ENCODE measurements around the gene OSCAR.
"Not testable (repeated sequence)": the region's sequence is repeated elsewhere in the genome, so short reads cannot be mapped to it uniquely, and the experiment has no call there.

The OSCAR gene

DNA sequence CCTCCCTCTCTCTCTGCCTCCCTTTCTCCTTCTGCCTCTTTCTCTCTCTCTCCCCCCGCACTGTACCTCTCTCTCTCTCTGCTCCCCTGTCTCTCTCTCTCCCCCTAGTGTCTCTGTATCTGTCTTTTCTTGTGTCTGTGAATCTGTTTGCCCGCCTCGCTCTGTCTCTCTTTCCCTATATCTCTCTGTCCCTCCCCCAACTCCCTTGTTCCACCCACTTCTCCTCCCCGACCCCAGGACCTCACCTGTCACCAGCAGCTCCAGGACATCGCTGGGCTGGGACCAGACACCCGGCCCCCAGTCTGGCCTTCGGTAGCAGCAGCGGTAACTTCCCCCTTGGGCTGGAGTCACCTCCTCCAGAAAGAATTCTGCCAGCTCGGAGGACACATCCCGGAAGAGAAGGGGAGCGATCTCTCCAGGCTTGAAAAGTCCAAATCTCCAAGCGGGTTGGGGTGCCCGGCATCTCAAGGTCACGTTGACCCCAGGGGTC lies 3.9 kb downstream of the OSCAR start:
- TF ChIP-seq, protein P1, sequence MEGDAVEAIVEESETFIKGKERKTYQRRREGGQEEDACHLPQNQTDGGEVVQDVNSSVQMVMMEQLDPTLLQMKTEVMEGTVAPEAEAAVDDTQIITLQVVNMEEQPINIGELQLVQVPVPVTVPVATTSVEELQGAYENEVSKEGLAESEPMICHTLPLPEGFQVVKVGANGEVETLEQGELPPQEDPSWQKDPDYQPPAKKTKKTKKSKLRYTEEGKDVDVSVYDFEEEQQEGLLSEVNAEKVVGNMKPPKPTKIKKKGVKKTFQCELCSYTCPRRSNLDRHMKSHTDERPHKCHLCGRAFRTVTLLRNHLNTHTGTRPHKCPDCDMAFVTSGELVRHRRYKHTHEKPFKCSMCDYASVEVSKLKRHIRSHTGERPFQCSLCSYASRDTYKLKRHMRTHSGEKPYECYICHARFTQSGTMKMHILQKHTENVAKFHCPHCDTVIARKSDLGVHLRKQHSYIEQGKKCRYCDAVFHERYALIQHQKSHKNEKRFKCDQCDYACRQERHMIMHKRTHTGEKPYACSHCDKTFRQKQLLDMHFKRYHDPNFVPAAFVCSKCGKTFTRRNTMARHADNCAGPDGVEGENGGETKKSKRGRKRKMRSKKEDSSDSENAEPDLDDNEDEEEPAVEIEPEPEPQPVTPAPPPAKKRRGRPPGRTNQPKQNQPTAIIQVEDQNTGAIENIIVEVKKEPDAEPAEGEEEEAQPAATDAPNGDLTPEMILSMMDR (IDR thresholded peaks at IDR 0.05), result no peak
- Mint-ChIP-seq H3K36me3 (ENCODE audit: low read depth) (no peaks in the 10 kb centered on the region), H3K9me3 (peaks cover 17% of the 10 kb centered on the region), H3K27me3 (ENCODE audit: low read depth, poor library complexity) (peaks cover 77% of the 10 kb centered on the region), H3K4me3 (peak overlapping the region; percentile 82), H3K27ac (no peak overlapping the region), H3K4me1 (peaks cover 7% of the 10 kb centered on the region)
- DNase-seq, result no peak

DNA sequence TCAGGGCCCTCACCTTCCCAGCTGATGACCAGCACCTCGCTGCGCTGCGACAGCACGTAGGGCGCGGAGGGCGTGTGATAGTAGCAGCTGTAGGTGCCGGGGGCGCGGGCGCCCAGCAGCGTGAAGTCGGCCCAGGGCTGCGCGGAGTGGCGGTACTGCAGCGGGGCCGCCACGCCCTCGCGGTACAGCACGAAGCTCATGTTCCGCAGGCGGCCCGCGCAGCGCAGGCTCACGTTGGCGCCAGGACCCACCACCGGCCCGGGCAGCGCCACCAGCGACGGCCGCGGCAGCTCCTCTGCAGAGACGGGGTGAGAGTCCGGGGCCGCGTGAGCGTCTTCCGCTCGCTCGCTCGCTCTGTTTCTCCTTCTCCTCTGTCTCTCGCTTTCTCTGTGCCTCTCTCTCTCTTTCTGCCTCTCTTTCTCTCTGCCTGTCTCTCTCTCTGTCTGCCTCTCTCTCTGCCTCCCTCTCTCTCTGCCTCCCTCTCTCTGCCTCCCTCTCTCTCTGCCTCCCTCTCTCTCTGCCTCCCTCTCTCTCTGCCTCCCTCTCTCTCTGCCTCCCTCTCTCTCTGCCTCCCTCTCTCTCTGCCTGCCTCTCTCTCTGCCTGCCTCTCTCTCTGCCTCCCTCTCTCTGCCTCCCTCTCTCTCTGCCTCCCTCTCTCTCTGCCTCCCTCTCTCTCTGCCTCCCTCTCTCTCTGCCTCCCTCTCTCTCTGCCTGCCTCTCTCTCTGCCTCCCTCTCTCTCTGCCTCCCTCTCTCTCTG lies 4.6 kb downstream of the OSCAR start:
- DNase-seq, result peak; percentile 75
- H3K9me3 Mint-ChIP-seq, result peaks cover 17% of the 10 kb centered on the region
- H3K4me1 Mint-ChIP-seq; H3K36me3 Mint-ChIP-seq (ENCODE audit: low read depth); H3K27ac Mint-ChIP-seq: not testable (repeated sequence)
- H3K27me3 Mint-ChIP-seq (ENCODE audit: low read depth, poor library complexity), result peaks cover 77% of the 10 kb centered on the region
- H3K4me3 Mint-ChIP-seq, result peak overlapping the region; percentile 82

GRCh38 chr19:54095136-54095858 lies 5.3 kb downstream of the OSCAR start:
- Mint-ChIP-seq H3K9me3 (peaks cover 17% of the 10 kb centered on the region), H3K27ac (no peak overlapping the region), H3K4me1 (peaks cover 7% of the 10 kb centered on the region), H3K27me3 (ENCODE audit: low read depth, poor library complexity) (peaks cover 78% of the 10 kb centered on the region), H3K36me3 (ENCODE audit: low read depth) (no peaks in the 10 kb centered on the region), H3K4me3 (no peak overlapping the region)
- TF ChIP-seq, protein P1 (IDR thresholded peaks at IDR 0.05), result no peak
- DNase-seq, result no peak

GRCh38 chr19:54094426-54095000 lies 6.1 kb downstream of the OSCAR start:
- Mint-ChIP-seq H3K36me3 (ENCODE audit: low read depth) (no peaks in the 10 kb centered on the region), H3K9me3 (peaks cover 17% of the 10 kb centered on the region), H3K27me3 (ENCODE audit: low read depth, poor library complexity) (peaks cover 73% of the 10 kb centered on the region), H3K27ac (no peak overlapping the region), H3K4me3 (peak overlapping the region; percentile 32), H3K4me1 (peaks cover 7% of the 10 kb centered on the region)
- no peak for DNase-seq
- TF ChIP-seq, protein P1 (IDR thresholded peaks at IDR 0.05), result no peak

GRCh38 chr19:54084410-54084809 lies 16.2 kb downstream of the OSCAR start:
- no peaks in the 10 kb centered on the region for H3K36me3 Mint-ChIP-seq (ENCODE audit: low read depth)
- TF ChIP-seq, protein P1 (IDR thresholded peaks at IDR 0.05), result no peak
- peaks cover 38% of the 10 kb centered on the region for H3K9me3 Mint-ChIP-seq
- no peaks in the 10 kb centered on the region for H3K4me1 Mint-ChIP-seq
- H3K27me3 Mint-ChIP-seq (ENCODE audit: low read depth, poor library complexity), result peaks cover 34% of the 10 kb centered on the region
- DNase-seq, result no peak
- no peak overlapping the region for H3K27ac Mint-ChIP-seq
- no peak overlapping the region for H3K4me3 Mint-ChIP-seq

- DNase-seq, result no peak
- no peak within 1 kb of the TSS for H3K27ac Mint-ChIP-seq
- H3K4me1 Mint-ChIP-seq, result no peaks in the 10 kb centered on the region
- H3K4me3 Mint-ChIP-seq, result no peak within 1 kb of the TSS
- H3K27me3 Mint-ChIP-seq (ENCODE audit: low read depth, poor library complexity), result peaks cover 21% of the 10 kb centered on the region
- H3K36me3 Mint-ChIP-seq (ENCODE audit: low read depth), result no peaks in the 10 kb centered on the region
- peaks cover 45% of the 10 kb centered on the region for H3K9me3 Mint-ChIP-seq
- TF ChIP-seq, protein P1 (IDR thresholded peaks at IDR 0.05), result no peak
Observed at GRCh38 chr19:54081032-54081431, 19.6 kb downstream of the OSCAR start, which contains the start of gene TARM1. TSS of gene TARM1 (minus strand) at chr19:54081365. CDS start at chr19:54081340, 25 bp downstream.
